Left kidney (tissue), 8 donors: ENCODE measurements around the gene CPNE1. TPM values are rescaled to one million over a fixed set of nuclear protein-coding genes. Genes with fewer than 3 reads are reported as not detected.
A peak's percentile ranks its signal among the peaks of the same experiment; 100 is the strongest.
"Not testable (repeated sequence)": the region's sequence is repeated elsewhere in the genome, so short reads cannot be mapped to it uniquely, and the experiment has no call there.

ENCODE experiments used
- DNase-seq: peaks from one replicate; pipeline ENCODE4 v3.0.0-alpha.2; 2013
- long read RNA-seq, 8 donors: transcript quantifications; one replicate each; lab custom pipeline, GENCODE V29; 2026
- polyA plus RNA-seq: library from polyadenylated mRNA; unstranded; fragments of 120-200 nt; gene quantifications from one replicate; pipeline ENCODE4 v1.2.1, GENCODE V29; 2013; ENCODE audit not compliant: insufficient read length

Gene CPNE1
- polyA plus RNA-seq, result 225 TPM
- long read RNA-seq, donor 1, transcript CPNE1-221 (2 exons, 625 nt), result major isoform, 44 of 76 reads
- long read RNA-seq, donor 1, partial matches to known transcripts, result 26 of 76 reads
- long read RNA-seq, donor 1, other reads (novel, unspliced or antisense), result 5 of 76 reads
- long read RNA-seq, donor 2, transcript CPNE1-204 (16 exons, 1,928 nt), result minor isoform, 5 of 81 reads
- long read RNA-seq, donor 2, transcript CPNE1-221 (2 exons, 625 nt), result major isoform, 59 of 81 reads
- long read RNA-seq, donor 2, partial matches to known transcripts, result 5 of 81 reads
- long read RNA-seq, donor 2, other reads (novel, unspliced or antisense), result 9 of 81 reads
- long read RNA-seq, donor 3, transcript CPNE1-221 (2 exons, 625 nt), result major isoform, 67 of 100 reads
- long read RNA-seq, donor 3, partial matches to known transcripts, result 26 of 100 reads
- long read RNA-seq, donor 3, other reads (novel, unspliced or antisense), result 0 of 100 reads
- long read RNA-seq, donor 4, transcript CPNE1-221 (2 exons, 625 nt), result major isoform, 5 of 5 reads
- long read RNA-seq, donor 4, partial matches to known transcripts, result 0 of 5 reads
- long read RNA-seq, donor 4, other reads (novel, unspliced or antisense), result 0 of 5 reads
- long read RNA-seq, donor 5, transcript CPNE1-204 (16 exons, 1,928 nt), result minor isoform, 7 of 121 reads
- long read RNA-seq, donor 5, transcript CPNE1-221 (2 exons, 625 nt), result major isoform, 92 of 121 reads
- long read RNA-seq, donor 5, partial matches to known transcripts, result 0 of 121 reads
- long read RNA-seq, donor 5, other reads (novel, unspliced or antisense), result 16 of 121 reads
- long read RNA-seq, donor 6, transcript CPNE1-204 (16 exons, 1,928 nt), result minor isoform, 12 of 75 reads
- long read RNA-seq, donor 6, transcript CPNE1-221 (2 exons, 625 nt), result major isoform, 48 of 75 reads
- long read RNA-seq, donor 6, partial matches to known transcripts, result 13 of 75 reads
- long read RNA-seq, donor 6, other reads (novel, unspliced or antisense), result 0 of 75 reads
- long read RNA-seq, donor 7, transcript CPNE1-221 (2 exons, 625 nt), result major isoform, 68 of 105 reads
- long read RNA-seq, donor 7, partial matches to known transcripts, result 21 of 105 reads
- long read RNA-seq, donor 7, other reads (novel, unspliced or antisense), result 10 of 105 reads
- long read RNA-seq, donor 8, transcript CPNE1-221 (2 exons, 625 nt), result major isoform, 22 of 34 reads
- long read RNA-seq, donor 8, partial matches to known transcripts, result 0 of 34 reads
- long read RNA-seq, donor 8, other reads (novel, unspliced or antisense), result 6 of 34 reads

- peak; percentile 90 for DNase-seq
These were observed at the start of gene CPNE1, which contains the start of gene RBM12 for GRCh38 chr20:35664466-35665206. CPNE1 (minus strand) TSS chr20:35664900; CDS start chr20:35632923, 31,977 bp downstream. RBM12 (minus strand) TSS chr20:35664900; CDS start chr20:35655322, 9,578 bp downstream.

- no peak for DNase-seq
These were observed 49.4 kb upstream of the CPNE1 start for GRCh38 chr20:35714127-35714526.

- DNase-seq, result not testable (repeated sequence)
These were observed 48.4 kb upstream of the CPNE1 start for GRCh38 chr20:35713120-35713519.

- no peak for DNase-seq
These were observed 47.0 kb upstream of the CPNE1 start for GRCh38 chr20:35711588-35712209.

GRCh38 chr20:35710884-35711587 is 46.3 kb upstream of the CPNE1 start:
- DNase-seq, result no peak

- DNase-seq, result no peak
These were observed 45.3 kb upstream of the CPNE1 start for GRCh38 chr20:35710039-35710438.

GRCh38 chr20:35709259-35709658 is 44.6 kb upstream of the CPNE1 start:
- no peak for DNase-seq

GRCh38 chr20:35708502-35708901 is 43.8 kb upstream of the CPNE1 start:
- DNase-seq, result no peak

- DNase-seq, result not testable (repeated sequence)
These were observed 42.2 kb upstream of the CPNE1 start for GRCh38 chr20:35706591-35707529.

- not testable (repeated sequence) for DNase-seq
These were observed 41.2 kb upstream of the CPNE1 start for GRCh38 chr20:35705894-35706293.

- DNase-seq, result no peak
These were observed 40.0 kb upstream of the CPNE1 start for GRCh38 chr20:35704514-35705261.

- no peak for DNase-seq
These were observed 38.4 kb upstream of the CPNE1 start for GRCh38 chr20:35702824-35703695.

GRCh38 chr20:35702051-35702823 is 37.5 kb upstream of the CPNE1 start:
- no peak for DNase-seq

GRCh38 chr20:35700625-35701148 is 36.0 kb upstream of the CPNE1 start:
- DNase-seq, result no peak

GRCh38 chr20:35699957-35700624 is 35.4 kb upstream of the CPNE1 start:
- no peak for DNase-seq
